Ovary (tissue), 9 donors: ENCODE data around the gene PODXL2. TPM values are rescaled to one million over a fixed set of nuclear protein-coding genes. Genes with fewer than 3 reads are reported as not detected.
A peak's percentile ranks its signal among the peaks of the same experiment; 100 is the strongest.

Experiments used
- DNase-seq, 5 donors: peaks; one replicate each; pipeline ENCODE4 v3.0.0-alpha.2; 2019 to 2020
- H3K27ac ChIP-seq, 2 donors: fragments of 200-600 bp; one replicate each; pipeline versions ENCODE4 v1.5.1 to v1.8.0; 2019 to 2022
- H3K27me3 ChIP-seq: fragments of 200-600 bp; one replicate; pipeline ENCODE4 v1.8.0; 2022
- H3K36me3 ChIP-seq: fragments of 200-600 bp; sonication (generic); one replicate; pipeline ENCODE4 v1.5.1; 2019
- H3K4me1 ChIP-seq: one replicate; pipeline ENCODE4 v1.8.1; 2013; ENCODE audit warnings: mild to moderate bottlenecking, moderate library complexity; ENCODE audit not compliant: insufficient read depth
- H3K4me3 ChIP-seq: fragments of 200-600 bp; sonication (generic); one replicate; pipeline ENCODE4 v1.5.1; 2017
- H3K9me3 ChIP-seq, 2 donors: fragments of 200-600 bp in 1 of 2; sonication (generic) in 1 of 2; one replicate each; pipeline versions ENCODE4 v1.5.1 to v1.8.1; 2013 to 2019; ENCODE audit warnings: mild to moderate bottlenecking in 1 of 2, moderate library complexity in 1 of 2
- CTCF ChIP-seq, 3 donors: fragments of 450-650 bp in 2 of 3; fragments of 200-600 bp in 1 of 3; IDR thresholded peaks; one replicate each; pipeline versions ENCODE4 v1.5.1 to v1.8.0; 2016 to 2022; ENCODE audit warnings: antibody characterized with exemption in 3 of 3, mild to moderate bottlenecking in 1 of 3
- EP300 ChIP-seq: sonication (generic); formaldehyde crosslinking; IDR thresholded peaks from one replicate; pipeline ENCODE4 v1.6.1; 2017; ENCODE audit warnings: antibody characterized with exemption
- POLR2A ChIP-seq: fragments of 450-650 bp; IDR thresholded peaks from one replicate; pipeline ENCODE4 v1.6.1; 2017; ENCODE audit warnings: antibody characterized with exemption, mild to moderate bottlenecking, moderate library complexity
- WGBS, 3 donors: extraction: QIAGEN DNeasy Blood & Tissue Kit in 1 of 3; methylation state at CpG; one replicate each; pipeline versions ENCODE4 v1.1.5 to v1.1.7; 2013 to 2017; 5-methylcytosine and 5-hydroxymethylcytosine counted together
- intact Hi-C, 4 donors: fragments of 100-400 bp; cut with DNase I; formaldehyde crosslinking; loops; one replicate each; pipeline versions ENCODE4 v1.11.0 to v1.15.1; 2022 to 2023
- polyA plus RNA-seq, 2 donors: library from polyadenylated mRNA; stranded (reverse); fragments of 200-250 nt in 1 of 2; fragments of 350-450 nt in 1 of 2; fragmentation: Illumina TruSeq in 1 of 2; extraction: RNeasy Lipid Tissue Mini Kit (QIAGEN cat#74804) in 1 of 2; gene quantifications; one replicate each; pipeline ENCODE4 v1.2.3, GENCODE V29; 2013 to 2014
- total RNA-seq, 7 donors: library from RNA; depleted of rRNA in 2 of 7; stranded (reverse); fragments of >200 nt in 2 of 7; fragmentation: NEBNext Ultra II Directional in 3 of 7; extraction: Animal tissue kit (Norgen Biotek cat#: 25700) in 3 of 7; gene quantifications; one replicate each; pipeline versions ENCODE4 v1.1.0 to v1.2.4, GENCODE V29; 2016 to 2023
- donor health status: DM: no; HTN: no; CAD: no; lungs with moderate emphysema.
- donor health status: DM: no; HTN: no; CAD: no.
- donor health status: Bipolar disorder and iron deficiency.
- donor health status: DM: yes; HTN: yes; CAD: no.
- donor health status: DM: no; HTN: no; CAD: no.
- donor health status: DM: yes; HTN: yes; CAD: no.

The PODXL2 gene
- total and polyA plus RNA-seq, 9 donors, result 5.3 to 14.3 (median 8.9) TPM

GRCh38 chr3:127719369-127719768 lies 90.4 kb downstream of the PODXL2 start:
- no peaks in the 10 kb centered on the region for H3K9me3 ChIP-seq
- H3K4me1 ChIP-seq, result no peaks in the 10 kb centered on the region
- peak in 1 of 5 donors; percentile 2 for DNase-seq

GRCh38 chr3:127720161-127720823 lies 91.3 kb downstream of the PODXL2 start:
- DNase-seq, result no peak
- intact Hi-C loops, result no loop called here
- no peaks in the 10 kb centered on the region for H3K27me3 ChIP-seq
- H3K4me1 ChIP-seq, result no peaks in the 10 kb centered on the region
- 93 to 95% (median 94%) methylated on average over 15 of the region's 15 CpGs for WGBS, 3 donors
- H3K27ac ChIP-seq, result no peak overlapping the region
- no peaks in the 10 kb centered on the region for H3K36me3 ChIP-seq
- TF ChIP-seq CTCF (IDR thresholded peaks at IDR 0.05), result no peak
- no peak for TF ChIP-seq POLR2A
- no peak for TF ChIP-seq EP300
- H3K4me3 ChIP-seq, result no peak overlapping the region
- no peaks in the 10 kb centered on the region for H3K9me3 ChIP-seq

More at GRCh38 chr3:127719369-127719768, 90.4 kb downstream of the PODXL2 start:
- no peak overlapping the region for H3K4me3 ChIP-seq
- TF ChIP-seq POLR2A (no peak), EP300 (no peak), CTCF (IDR thresholded peaks at IDR 0.05) (no peak)
- H3K27ac ChIP-seq, result no peak overlapping the region
- intact Hi-C loops, result no loop called here
- 86 to 97% (median 94%) methylated on average over 8 of the region's 8 CpGs for WGBS, 3 donors
- H3K36me3 ChIP-seq, result no peaks in the 10 kb centered on the region
- H3K27me3 ChIP-seq, result no peaks in the 10 kb centered on the region

- TF ChIP-seq CTCF (IDR thresholded peaks at IDR 0.05), result no peak
- TF ChIP-seq EP300, result no peak
- TF ChIP-seq POLR2A, result no peak
- Histone ChIP-seq H3K27ac (no peak overlapping the region), H3K27me3 (no peaks in the 10 kb centered on the region), H3K4me1 (no peaks in the 10 kb centered on the region), H3K4me3 (no peak overlapping the region), H3K36me3 (no peaks in the 10 kb centered on the region), H3K9me3 (no peaks in the 10 kb centered on the region)
- 85 to 90% (median 87%) methylated on average over 17 of the region's 17 CpGs for WGBS, 3 donors
- no peak for DNase-seq
- intact Hi-C loops, result no loop called here
Measured at GRCh38 chr3:127720985-127721935, 92.3 kb downstream of the PODXL2 start.

- intact Hi-C loops, result no loop called here
- Histone ChIP-seq H3K27me3 (no peaks in the 10 kb centered on the region), H3K4me3 (no peak overlapping the region), H3K27ac (no peak overlapping the region), H3K9me3 (no peaks in the 10 kb centered on the region), H3K36me3 (no peaks in the 10 kb centered on the region), H3K4me1 (no peaks in the 10 kb centered on the region)
- TF ChIP-seq CTCF (IDR thresholded peaks at IDR 0.05) (no peak), EP300 (no peak), POLR2A (no peak)
- peak in 1 of 5 donors; percentile 8 for DNase-seq
- 43 to 48% (median 48%) methylated on average over 13 of the region's 13 CpGs for WGBS, 3 donors
Measured at GRCh38 chr3:127722091-127722784, 93.3 kb downstream of the PODXL2 start.
